Right lobe of liver (tissue), 6 donors: Measurements from ENCODE around the gene ABHD12B. TPM values are rescaled to one million over a fixed set of nuclear protein-coding genes. Genes with fewer than 3 reads are reported as not detected.

ENCODE experiments used
- ATAC-seq, 4 donors: fragments of 200-7000 bp; cut with Tn5 transposase; one replicate each; pipeline ENCODE4 v1.9.1; 2020; ENCODE audit warnings: mild to moderate bottlenecking in 4 of 4, moderate library complexity in 4 of 4
- DNase-seq, 3 donors: peaks; one replicate each; pipeline ENCODE4 v3.0.0-alpha.2; 2020
- H3K27ac ChIP-seq, 3 donors: fragments of 200-600 bp; one replicate each; pipeline ENCODE4 v1.8.0; 2022
- H3K27me3 ChIP-seq, 2 donors: fragments of 200-600 bp; one replicate each; pipeline ENCODE4 v1.8.0; 2022
- H3K36me3 ChIP-seq, 4 donors: fragments of 200-600 bp; sonication (generic) in 1 of 4; one replicate each; pipeline versions ENCODE4 v1.5.1 to v1.8.0; 2017 to 2022; ENCODE audit warnings: control low read depth in 1 of 4
- H3K4me1 ChIP-seq, 4 donors: fragments of 200-600 bp; sonication (generic) in 1 of 4; one replicate each; pipeline versions ENCODE4 v1.5.1 to v1.8.0; 2017 to 2022; ENCODE audit warnings: control low read depth in 1 of 4
- H3K4me3 ChIP-seq, 3 donors: fragments of 200-600 bp; one replicate each; pipeline ENCODE4 v1.8.0; 2022
- H3K9me3 ChIP-seq, 4 donors: fragments of 200-600 bp; sonication (generic) in 1 of 4; one replicate each; pipeline versions ENCODE4 v1.5.1 to v1.8.0; 2017 to 2022; ENCODE audit warnings: control low read depth in 1 of 4
- POLR2A ChIP-seq: fragments of 450-650 bp; IDR thresholded peaks from one replicate; pipeline ENCODE4 v1.6.1; 2017; ENCODE audit warnings: antibody characterized with exemption, mild to moderate bottlenecking
- WGBS: methylation state at CpG from one replicate; pipeline ENCODE4 v1.1.6; 2018; ENCODE audit warnings: low coverage, low lambda C conversion rate; ENCODE audit not compliant: insufficient coverage; ENCODE audit errors: missing lambda C conversion rate; 5-methylcytosine and 5-hydroxymethylcytosine counted together
- intact Hi-C, 2 donors: fragments of 100-400 bp; cut with DNase I; formaldehyde crosslinking; loops; one replicate each; pipeline versions ENCODE4 v1.11.2 to v1.14.1; 2022
- total RNA-seq, 6 experiments: library from RNA; depleted of rRNA in 2 of 6; stranded (reverse); fragments of >200 nt in 2 of 6; fragmentation: NEBNext Ultra II Directional in 3 of 6; extraction: Animal tissue kit (Norgen Biotek cat#: 25700) in 3 of 6; gene quantifications; one replicate each; pipeline versions ENCODE4 v1.1.0 to v1.2.4, GENCODE V29; 2016 to 2023
- TF ChIP-seq, protein P1 (sequence below), 4 donors: fragments of 200-600 bp in 3 of 4; fragments of 450-650 bp in 1 of 4; IDR thresholded peaks; one replicate each; pipeline versions ENCODE4 v1.5.1 to v1.8.0; 2016 to 2022; ENCODE audit warnings: antibody characterized with exemption in 4 of 4, mild to moderate bottlenecking in 2 of 4
- donor health status: DM: no; HTN: yes; CAD: no.
- donor health status: DM: no; HTN: no; CAD: no.
- donor health status: DM: no; HTN: no; CAD: no.
- donor health status: DM: no; HTN: yes; CAD: no.
- donor health status: DM: no; HTN: yes; CAD: no.

Gene ABHD12B
- total RNA-seq, 6 experiments from 2014 or later: not detected

DNA sequence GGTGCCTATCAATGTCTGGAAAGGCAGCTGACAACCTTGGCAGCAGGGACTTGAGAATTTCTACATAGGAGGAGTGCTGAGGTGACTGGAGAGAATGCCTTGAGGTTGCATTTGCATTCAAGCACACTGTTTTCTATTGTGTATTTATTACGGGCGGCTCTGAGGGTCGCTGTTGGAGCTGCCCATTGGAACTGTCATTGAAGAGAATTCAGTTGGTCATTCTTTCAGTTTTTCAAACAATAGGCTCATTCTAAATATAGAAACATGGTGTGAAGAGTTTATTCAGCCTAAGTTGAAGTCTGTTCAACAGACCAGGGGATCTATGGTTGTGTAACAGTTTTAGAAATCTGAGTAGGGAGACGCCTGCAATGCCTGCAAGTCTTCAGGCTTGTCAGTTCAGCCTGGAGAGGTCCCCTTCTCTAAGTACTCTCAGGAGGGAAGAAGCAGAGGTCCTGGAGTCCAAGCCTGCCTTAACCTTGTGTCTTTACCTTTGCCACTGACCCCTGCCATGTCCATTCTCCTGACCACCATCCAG is 9.8 kb upstream of the ABHD12B start:
- WGBS: 57% methylated on average over 4 of the region's 4 CpGs
- DNase-seq (no peak), ATAC-seq (no peak)
- Histone ChIP-seq H3K27ac (no peak overlapping the region), H3K4me3 (no peak overlapping the region), H3K27me3 (no peaks in the 10 kb centered on the region), H3K9me3 (no peaks in the 10 kb centered on the region), H3K4me1 (peaks cover 0 to 6% (median 0%) of the 10 kb centered on the region in 4 donors), H3K36me3 (no peaks in the 10 kb centered on the region)
- intact Hi-C loops: no loop called here
- TF ChIP-seq, protein P1, sequence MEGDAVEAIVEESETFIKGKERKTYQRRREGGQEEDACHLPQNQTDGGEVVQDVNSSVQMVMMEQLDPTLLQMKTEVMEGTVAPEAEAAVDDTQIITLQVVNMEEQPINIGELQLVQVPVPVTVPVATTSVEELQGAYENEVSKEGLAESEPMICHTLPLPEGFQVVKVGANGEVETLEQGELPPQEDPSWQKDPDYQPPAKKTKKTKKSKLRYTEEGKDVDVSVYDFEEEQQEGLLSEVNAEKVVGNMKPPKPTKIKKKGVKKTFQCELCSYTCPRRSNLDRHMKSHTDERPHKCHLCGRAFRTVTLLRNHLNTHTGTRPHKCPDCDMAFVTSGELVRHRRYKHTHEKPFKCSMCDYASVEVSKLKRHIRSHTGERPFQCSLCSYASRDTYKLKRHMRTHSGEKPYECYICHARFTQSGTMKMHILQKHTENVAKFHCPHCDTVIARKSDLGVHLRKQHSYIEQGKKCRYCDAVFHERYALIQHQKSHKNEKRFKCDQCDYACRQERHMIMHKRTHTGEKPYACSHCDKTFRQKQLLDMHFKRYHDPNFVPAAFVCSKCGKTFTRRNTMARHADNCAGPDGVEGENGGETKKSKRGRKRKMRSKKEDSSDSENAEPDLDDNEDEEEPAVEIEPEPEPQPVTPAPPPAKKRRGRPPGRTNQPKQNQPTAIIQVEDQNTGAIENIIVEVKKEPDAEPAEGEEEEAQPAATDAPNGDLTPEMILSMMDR (IDR thresholded peaks at IDR 0.05): no peak
- no peak for TF ChIP-seq POLR2A

GRCh38 chr14:50864237-50864636 is 7.6 kb upstream of the ABHD12B start:
- no peaks in the 10 kb centered on the region for H3K9me3 ChIP-seq
- H3K27me3 ChIP-seq: no peaks in the 10 kb centered on the region
- TF ChIP-seq, protein P1 (IDR thresholded peaks at IDR 0.05): no peak
- no peak for TF ChIP-seq POLR2A
- DNase-seq: no peak
- no peaks in the 10 kb centered on the region for H3K36me3 ChIP-seq
- intact Hi-C loops: no loop called here
- no peak overlapping the region for H3K27ac ChIP-seq
- no peak overlapping the region for H3K4me3 ChIP-seq
- ATAC-seq: no peak
- H3K4me1 ChIP-seq: peaks cover 0 to 6% (median 0%) of the 10 kb centered on the region in 4 donors

- Histone ChIP-seq H3K36me3 (no peaks in the 10 kb centered on the region), H3K9me3 (no peaks in the 10 kb centered on the region), H3K27ac (no peak overlapping the region), H3K4me1 (peaks cover 0 to 6% (median 0%) of the 10 kb centered on the region in 4 donors), H3K27me3 (no peaks in the 10 kb centered on the region), H3K4me3 (no peak overlapping the region)
- ATAC-seq (no peak), DNase-seq (no peak)
- no peak for TF ChIP-seq POLR2A
- TF ChIP-seq, protein P1 (IDR thresholded peaks at IDR 0.05): no peak
- 83% methylated on average over 4 of the region's 5 CpGs for WGBS
- intact Hi-C loops: no loop called here
These were observed 6.9 kb upstream of the ABHD12B start for GRCh38 chr14:50864946-50865345.

DNA sequence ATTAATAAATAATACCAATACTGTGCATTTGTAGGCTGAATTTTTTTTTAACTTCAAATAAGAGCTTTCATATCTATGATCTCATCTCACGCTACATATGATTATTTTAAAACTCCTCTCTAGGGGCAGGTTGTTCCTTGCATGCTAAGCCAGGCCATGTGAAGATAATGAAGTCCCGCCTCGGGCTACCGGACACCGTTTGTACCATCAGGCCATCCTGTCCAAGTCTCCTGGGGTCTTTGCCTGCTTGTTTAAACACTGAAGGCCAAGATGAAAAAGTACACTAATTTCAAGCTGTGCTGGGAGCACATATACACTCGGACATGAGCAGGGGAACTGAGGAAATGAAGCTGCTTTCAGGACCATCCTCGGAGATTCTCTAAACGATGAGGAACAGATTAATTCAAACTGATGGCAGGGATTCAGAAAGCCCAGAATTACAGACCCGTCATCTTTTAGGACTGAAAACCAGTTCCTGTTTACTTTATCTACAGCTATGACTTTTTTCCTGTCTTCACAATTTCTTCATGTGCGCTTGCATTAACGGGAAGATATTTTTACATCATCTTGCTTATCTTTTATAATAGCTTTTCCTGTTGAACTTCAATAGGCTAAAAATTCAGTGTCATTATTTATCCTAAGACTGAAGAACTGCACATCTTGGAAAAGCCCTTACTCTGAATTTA is 6.3 kb upstream of the ABHD12B start:
- no peaks in the 10 kb centered on the region for H3K36me3 ChIP-seq
- H3K9me3 ChIP-seq: no peaks in the 10 kb centered on the region
- ATAC-seq (peak; percentile 35 to 59 (median 44)), DNase-seq (no peak)
- H3K4me3 ChIP-seq: no peak overlapping the region
- no peaks in the 10 kb centered on the region for H3K4me1 ChIP-seq
- TF ChIP-seq POLR2A: no peak
- TF ChIP-seq, protein P1 (IDR thresholded peaks at IDR 0.05): no peak
- intact Hi-C loops: no loop called here
- WGBS: 51% methylated on average over 11 of the region's 11 CpGs
- no peak overlapping the region for H3K27ac ChIP-seq
- H3K27me3 ChIP-seq: no peaks in the 10 kb centered on the region
